ENCODE data around the gene JKAMP.

The JKAMP gene

DNA sequence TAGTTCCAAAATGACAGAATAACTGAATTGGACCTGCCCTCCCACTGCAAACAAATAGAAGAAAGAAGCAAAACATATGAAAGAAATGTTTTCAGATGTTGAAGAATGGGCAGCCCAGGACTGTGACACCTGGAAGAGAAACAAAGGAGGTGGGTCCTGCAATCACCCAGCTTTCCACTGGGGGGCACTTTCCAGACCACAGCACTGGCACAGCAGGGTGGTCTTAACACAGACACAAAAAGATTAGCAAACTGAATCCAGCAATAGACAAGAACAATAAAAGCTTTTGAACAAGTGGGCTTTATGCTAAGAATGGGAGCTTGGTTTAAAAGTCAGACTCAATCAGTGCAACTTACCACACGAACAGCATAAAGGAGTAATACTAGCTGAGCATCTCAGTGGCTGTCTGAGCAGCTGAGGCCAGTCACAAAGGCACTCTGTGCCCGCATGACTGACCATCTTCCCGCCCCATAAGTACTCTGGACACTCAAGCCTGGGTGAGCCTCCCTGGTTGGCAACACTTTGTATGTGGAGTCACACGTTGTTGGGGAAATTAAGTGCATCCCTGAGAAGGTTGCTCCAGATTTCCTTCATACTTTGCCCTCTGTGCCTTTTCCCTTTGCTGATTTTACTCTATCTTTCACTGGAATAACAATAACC is 27.7 kb downstream of the JKAMP start:
- TF ChIP-seq FOXM1 (IDR thresholded peaks at IDR 0.05; ENCODE audit: borderline replicate concordance, low read depth) (no peak), ZBTB7A (IDR thresholded peaks at IDR 0.05; ENCODE audit: low read depth) (no peak), NFIC (IDR thresholded peaks at IDR 0.05) (no peak), REST (IDR thresholded peaks at IDR 0.05; ENCODE audit: low read depth) (no peak), TAF1 (IDR thresholded peaks at IDR 0.05; ENCODE audit: low read depth) (no peak), YY1 (IDR thresholded peaks at IDR 0.05; ENCODE audit: low read depth) (no peak), TCF12 (IDR thresholded peaks at IDR 0.05; ENCODE audit: low read depth) (no peak), CREB1 (IDR thresholded peaks at IDR 0.05; ENCODE audit: low read depth) (no peak), RAD21 (IDR thresholded peaks at IDR 0.05; ENCODE audit: low read depth) (no peak; the same call in 1 of the 2 replicates)
- TF ChIP-seq, protein P1, sequence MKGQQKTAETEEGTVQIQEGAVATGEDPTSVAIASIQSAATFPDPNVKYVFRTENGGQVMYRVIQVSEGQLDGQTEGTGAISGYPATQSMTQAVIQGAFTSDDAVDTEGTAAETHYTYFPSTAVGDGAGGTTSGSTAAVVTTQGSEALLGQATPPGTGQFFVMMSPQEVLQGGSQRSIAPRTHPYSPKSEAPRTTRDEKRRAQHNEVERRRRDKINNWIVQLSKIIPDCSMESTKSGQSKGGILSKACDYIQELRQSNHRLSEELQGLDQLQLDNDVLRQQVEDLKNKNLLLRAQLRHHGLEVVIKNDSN (IDR thresholded peaks at IDR 0.05), result no peak

- TF ChIP-seq MAX (IDR thresholded peaks at IDR 0.05), result no peak
Observed at GRCh38 chr14:59520224-59520623, 35.9 kb downstream of the JKAMP start.

- TF ChIP-seq YY1 (IDR thresholded peaks at IDR 0.05; ENCODE audit: low read depth), result no peak
- no peak for TF ChIP-seq TAF1 (IDR thresholded peaks at IDR 0.05; ENCODE audit: low read depth)
- TF ChIP-seq EGR1 (IDR thresholded peaks at IDR 0.05), result no peak
Observed at GRCh38 chr14:59529189-59529588, 44.9 kb downstream of the JKAMP start.

DNA sequence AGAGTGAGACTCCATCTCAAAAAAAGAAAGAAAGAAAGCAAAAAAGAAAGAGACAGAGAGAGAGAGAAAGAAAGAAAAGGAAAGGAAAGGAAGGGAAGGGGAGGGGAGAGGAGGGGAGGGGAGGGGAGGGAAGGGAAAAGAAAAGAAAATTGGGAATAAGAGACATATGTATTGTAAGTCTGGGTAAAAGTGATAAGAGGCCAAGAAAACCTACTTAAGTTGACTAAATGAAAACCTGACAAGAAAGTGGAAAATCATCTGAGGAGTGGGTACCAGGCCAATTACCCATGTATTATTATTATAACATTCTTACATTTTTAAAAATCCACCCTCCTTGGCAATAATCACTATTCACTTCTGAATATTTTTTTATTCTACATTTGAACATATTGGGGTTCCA is 46.0 kb downstream of the JKAMP start:
- no peak for TF ChIP-seq RAD21 (IDR thresholded peaks at IDR 0.05; ENCODE audit: low read depth)
- TF ChIP-seq REST (IDR thresholded peaks at IDR 0.05; ENCODE audit: low read depth), result no peak
- TF ChIP-seq EP300 (IDR thresholded peaks at IDR 0.05; ENCODE audit: borderline replicate concordance), result no peak

- TF ChIP-seq EGR1 (IDR thresholded peaks at IDR 0.05), result no peak
- TF ChIP-seq, protein P1 (IDR thresholded peaks at IDR 0.05), result no peak
- TF ChIP-seq NFIC (IDR thresholded peaks at IDR 0.05), result no peak
- TF ChIP-seq RAD21 (IDR thresholded peaks at IDR 0.05; ENCODE audit: low read depth), result no peak
Observed at GRCh38 chr14:59532419-59532818, 48.1 kb downstream of the JKAMP start.

DNA sequence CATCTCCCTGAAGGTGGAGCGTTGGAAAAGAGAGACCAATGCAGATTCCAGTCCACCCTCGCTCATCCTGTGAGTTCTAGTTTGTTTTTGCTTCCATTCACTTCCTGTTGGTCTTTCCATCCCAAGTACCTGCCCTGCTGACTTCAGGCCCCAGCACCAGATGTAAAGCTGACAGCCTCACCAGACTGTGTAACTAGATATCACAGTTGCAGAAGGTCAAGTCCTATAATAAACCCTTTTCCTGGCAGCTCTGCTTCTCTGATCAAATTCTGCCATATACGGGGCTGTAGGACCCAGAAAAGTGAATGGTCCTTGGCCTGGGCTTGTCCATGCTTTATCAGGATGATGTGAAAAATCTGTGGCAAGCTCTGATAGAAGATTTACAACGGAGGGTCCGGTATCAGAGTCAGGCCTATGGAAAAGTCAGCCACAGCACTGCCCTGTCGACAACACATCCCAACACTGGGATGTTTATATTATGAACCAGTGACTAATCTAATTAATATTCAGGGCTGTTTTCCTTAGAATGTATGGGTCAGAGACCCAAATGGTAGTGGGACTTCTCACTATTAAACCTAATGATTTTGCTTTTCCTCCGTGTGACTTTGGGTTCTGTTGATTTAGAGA is 50.2 kb downstream of the JKAMP start:
- no peak for TF ChIP-seq REST (IDR thresholded peaks at IDR 0.05; ENCODE audit: low read depth)
- TF ChIP-seq MAX (IDR thresholded peaks at IDR 0.05), result no peak
- TF ChIP-seq FOXM1 (IDR thresholded peaks at IDR 0.05; ENCODE audit: borderline replicate concordance, low read depth), result no peak
- TF ChIP-seq CREB1 (IDR thresholded peaks at IDR 0.05; ENCODE audit: low read depth), result no peak
- TF ChIP-seq EP300 (IDR thresholded peaks at IDR 0.05; ENCODE audit: borderline replicate concordance), result no peak
- TF ChIP-seq TCF12 (IDR thresholded peaks at IDR 0.05; ENCODE audit: low read depth), result no peak
- TF ChIP-seq TEAD4 (IDR thresholded peaks at IDR 0.05), result no peak
- TF ChIP-seq YY1 (IDR thresholded peaks at IDR 0.05; ENCODE audit: low read depth), result no peak

Data from Ishikawa (cell line).